ENCODE data around the gene NOVA2.

NOVA2 gene

GRCh38 chr19:45998834-45999233 is 25.2 kb upstream of the NOVA2 start:
- no peak for TF ChIP-seq CTCF (IDR thresholded peaks at IDR 0.05; ENCODE audit: extremely low read depth, missing control alignments)
- DNase-seq (ENCODE audit: low spot score), result no peak

GRCh38 chr19:45996933-45997332 is 23.3 kb upstream of the NOVA2 start:
- DNase-seq (ENCODE audit: low spot score), result no peak
- no peak for TF ChIP-seq CTCF (IDR thresholded peaks at IDR 0.05; ENCODE audit: extremely low read depth, missing control alignments)

GRCh38 chr19:45995715-45996385 is 22.2 kb upstream of the NOVA2 start:
- no peak for DNase-seq (ENCODE audit: low spot score)
- no peak for TF ChIP-seq CTCF (IDR thresholded peaks at IDR 0.05; ENCODE audit: extremely low read depth, missing control alignments)

GRCh38 chr19:45994998-45995714 is 21.5 kb upstream of the NOVA2 start, which contains the start of gene CCDC61:
TSS of gene CCDC61 (plus strand) at chr19:45995467. CDS start at chr19:46003019, 7,552 bp downstream.
- no peak for TF ChIP-seq CTCF (IDR thresholded peaks at IDR 0.05; ENCODE audit: extremely low read depth, missing control alignments)
- DNase-seq (ENCODE audit: low spot score), result peak; percentile 97

GRCh38 chr19:45994456-45994997 is 20.9 kb upstream of the NOVA2 start:
- no peak for TF ChIP-seq CTCF (IDR thresholded peaks at IDR 0.05; ENCODE audit: extremely low read depth, missing control alignments)
- no peak for DNase-seq (ENCODE audit: low spot score)

- DNase-seq (ENCODE audit: low spot score), result no peak
- no peak for TF ChIP-seq CTCF (IDR thresholded peaks at IDR 0.05; ENCODE audit: extremely low read depth, missing control alignments)
These were observed 16.6 kb upstream of the NOVA2 start for GRCh38 chr19:45990113-45990728.

GRCh38 chr19:45985321-45985720 is 11.7 kb upstream of the NOVA2 start:
- TF ChIP-seq CTCF (IDR thresholded peaks at IDR 0.05; ENCODE audit: extremely low read depth, missing control alignments), result no peak
- no peak for DNase-seq (ENCODE audit: low spot score)

Data from GM20000 (cell line).